ENCODE results near the gene TTLL11. TPM values are rescaled to one million over a fixed set of nuclear protein-coding genes. Genes with fewer than 3 reads are reported as not detected.

TTLL11 gene
- total and polyA plus RNA-seq, 2 experiments from 2014 or later = 5.5 to 7.6 TPM

- H3K4me1 ChIP-seq (ENCODE audit: insufficient read depth) = peaks cover 20% of the 10 kb centered on the region
- TF ChIP-seq EZH2phosphoT487 (IDR thresholded peaks at IDR 0.05; ENCODE audit: low read depth, severe bottlenecking, unreplicated experiment) = no peak
- TF ChIP-seq EZH2 (IDR thresholded peaks at IDR 0.05; ENCODE audit: borderline replicate concordance) = no peak
- TF ChIP-seq, protein P1, sequence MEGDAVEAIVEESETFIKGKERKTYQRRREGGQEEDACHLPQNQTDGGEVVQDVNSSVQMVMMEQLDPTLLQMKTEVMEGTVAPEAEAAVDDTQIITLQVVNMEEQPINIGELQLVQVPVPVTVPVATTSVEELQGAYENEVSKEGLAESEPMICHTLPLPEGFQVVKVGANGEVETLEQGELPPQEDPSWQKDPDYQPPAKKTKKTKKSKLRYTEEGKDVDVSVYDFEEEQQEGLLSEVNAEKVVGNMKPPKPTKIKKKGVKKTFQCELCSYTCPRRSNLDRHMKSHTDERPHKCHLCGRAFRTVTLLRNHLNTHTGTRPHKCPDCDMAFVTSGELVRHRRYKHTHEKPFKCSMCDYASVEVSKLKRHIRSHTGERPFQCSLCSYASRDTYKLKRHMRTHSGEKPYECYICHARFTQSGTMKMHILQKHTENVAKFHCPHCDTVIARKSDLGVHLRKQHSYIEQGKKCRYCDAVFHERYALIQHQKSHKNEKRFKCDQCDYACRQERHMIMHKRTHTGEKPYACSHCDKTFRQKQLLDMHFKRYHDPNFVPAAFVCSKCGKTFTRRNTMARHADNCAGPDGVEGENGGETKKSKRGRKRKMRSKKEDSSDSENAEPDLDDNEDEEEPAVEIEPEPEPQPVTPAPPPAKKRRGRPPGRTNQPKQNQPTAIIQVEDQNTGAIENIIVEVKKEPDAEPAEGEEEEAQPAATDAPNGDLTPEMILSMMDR (IDR thresholded peaks at IDR 0.05; ENCODE audit: poor library complexity) = no peak
- DNase-seq (ENCODE audit: low spot score) = no peak
- WGBS (ENCODE audit: low lambda C conversion rate, missing lambda C conversion rate) = 53% methylated on average over 10 of the region's 10 CpGs
- H3K4me2 ChIP-seq = no peak overlapping the region
- H4K20me1 ChIP-seq (ENCODE audit: insufficient read depth, poor library complexity, severe bottlenecking) = no peaks in the 10 kb centered on the region
- H3K9me3 ChIP-seq (ENCODE audit: low read depth) = no peaks in the 10 kb centered on the region
- H3K9me2 ChIP-seq (replicated peaks; ENCODE audit: insufficient read depth) = no peaks in the 10 kb centered on the region
- no peak overlapping the region for H2AFZ ChIP-seq
- H3K79me2 ChIP-seq = no peaks in the 10 kb centered on the region
- no peaks in the 10 kb centered on the region for H3K36me3 ChIP-seq (replicated peaks; ENCODE audit: insufficient read depth, low read depth)
- no peaks in the 10 kb centered on the region for H3K27me3 ChIP-seq
- H3K27ac ChIP-seq = peak overlapping the region; percentile 57
- no peak overlapping the region for H3K4me3 ChIP-seq
Observed at GRCh38 chr9:122138560-122139268, 45.6 kb upstream of the TTLL11 start.

- Histone ChIP-seq H3K79me2 (no peaks in the 10 kb centered on the region), H3K4me1 (ENCODE audit: insufficient read depth) (peaks cover 13% of the 10 kb centered on the region), H3K36me3 (replicated peaks; ENCODE audit: insufficient read depth, low read depth) (no peaks in the 10 kb centered on the region), H3K27ac (no peak overlapping the region), H4K20me1 (ENCODE audit: insufficient read depth, poor library complexity, severe bottlenecking) (no peaks in the 10 kb centered on the region), H2AFZ (no peak overlapping the region), H3K9me3 (ENCODE audit: low read depth) (no peaks in the 10 kb centered on the region), H3K4me2 (no peak overlapping the region), H3K9me2 (replicated peaks; ENCODE audit: insufficient read depth) (no peaks in the 10 kb centered on the region), H3K4me3 (no peak overlapping the region), H3K27me3 (peaks cover 16% of the 10 kb centered on the region)
- WGBS (ENCODE audit: low lambda C conversion rate, missing lambda C conversion rate) = 82% methylated on average over 7 of the region's 7 CpGs
- no peak for DNase-seq (ENCODE audit: low spot score)
- TF ChIP-seq, protein P1 (IDR thresholded peaks at IDR 0.05; ENCODE audit: poor library complexity) = no peak
- TF ChIP-seq EZH2phosphoT487 (IDR thresholded peaks at IDR 0.05; ENCODE audit: low read depth, severe bottlenecking, unreplicated experiment) = no peak
- no peak for TF ChIP-seq EZH2 (IDR thresholded peaks at IDR 0.05; ENCODE audit: borderline replicate concordance)
Observed at GRCh38 chr9:122135529-122135859, 42.4 kb upstream of the TTLL11 start.

DNA sequence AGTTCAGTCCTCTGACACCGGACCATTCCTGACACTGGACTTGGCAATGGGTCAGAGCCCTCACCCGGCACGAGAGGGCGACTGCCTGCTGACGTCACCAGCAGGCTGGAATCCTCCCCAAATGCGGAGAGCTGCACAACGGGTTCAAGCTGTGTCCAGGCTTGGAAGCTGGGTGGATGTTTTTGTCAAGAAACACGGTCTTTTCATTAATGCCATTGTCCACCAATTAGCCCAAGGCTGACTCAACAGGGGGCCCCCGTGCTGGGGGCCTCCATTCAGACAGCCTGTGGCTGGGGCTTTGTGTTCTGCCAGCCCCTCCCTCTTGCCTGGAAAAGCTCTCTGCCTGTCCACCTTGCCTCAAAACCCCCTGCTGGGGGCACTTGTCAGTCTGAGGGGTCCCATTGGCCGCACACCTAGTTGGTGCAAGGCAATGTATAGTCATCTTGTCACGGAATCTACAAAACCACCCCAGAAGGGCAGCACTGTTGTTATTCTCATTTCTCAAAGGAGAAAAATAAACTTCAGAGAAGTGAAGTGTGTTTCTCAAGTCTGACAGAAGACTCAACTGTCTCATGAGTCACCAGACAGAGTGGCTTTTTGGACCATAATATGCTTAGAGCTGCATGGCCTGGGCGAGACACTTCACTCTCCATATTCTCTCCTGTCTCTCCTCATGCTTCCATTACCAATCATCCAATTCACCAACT is 41.9 kb upstream of the TTLL11 start:
- H3K9me3 ChIP-seq (ENCODE audit: low read depth) = no peaks in the 10 kb centered on the region
- no peak overlapping the region for H2AFZ ChIP-seq
- TF ChIP-seq, protein P1 (IDR thresholded peaks at IDR 0.05; ENCODE audit: poor library complexity) = no peak
- H4K20me1 ChIP-seq (ENCODE audit: insufficient read depth, poor library complexity, severe bottlenecking) = no peaks in the 10 kb centered on the region
- peaks cover 16% of the 10 kb centered on the region for H3K27me3 ChIP-seq
- no peaks in the 10 kb centered on the region for H3K79me2 ChIP-seq
- no peaks in the 10 kb centered on the region for H3K9me2 ChIP-seq (replicated peaks; ENCODE audit: insufficient read depth)
- H3K27ac ChIP-seq = no peak overlapping the region
- DNase-seq (ENCODE audit: low spot score) = no peak
- no peak overlapping the region for H3K4me3 ChIP-seq
- 26% methylated on average over 12 of the region's 12 CpGs for WGBS (ENCODE audit: low lambda C conversion rate, missing lambda C conversion rate)
- no peak overlapping the region for H3K4me2 ChIP-seq
- H3K36me3 ChIP-seq (replicated peaks; ENCODE audit: insufficient read depth, low read depth) = no peaks in the 10 kb centered on the region
- peaks cover 8% of the 10 kb centered on the region for H3K4me1 ChIP-seq (ENCODE audit: insufficient read depth)

Data from hepatocyte (in vitro differentiated cells).